GM23338 (cell line): ENCODE results near the gene POGZ. TPM values are rescaled to one million over a fixed set of nuclear protein-coding genes. Genes with fewer than 3 reads are reported as not detected.

Experiments
- ATAC-seq: fragments of 200-7000 bp; cut with Tn5 transposase; 3 replicates; pipeline ENCODE4 v1.9.1; 2020
- DNase-seq: peaks from one replicate; pipeline ENCODE4 v3.0.0-alpha.2; 2015; ENCODE audit warnings: low spot score
- H2AFZ ChIP-seq: fragments of 200-600 bp; sonication (generic); 2 replicates; pipeline ENCODE4 v1.8.0; 2016; ENCODE audit warnings: antibody characterized with exemption, mild to moderate bottlenecking, moderate library complexity
- H3F3A ChIP-seq: fragments of 200-600 bp; sonication (generic); replicated peaks from 2 replicates; pipeline ENCODE4 v1.8.0; 2017; ENCODE audit warnings: antibody characterized with exemption, mixed run types, low read depth
- H3K27ac ChIP-seq: fragments of 200-600 bp; sonication (generic); 2 replicates; pipeline ENCODE4 v1.6.1; 2016; ENCODE audit warnings: low read depth
- H3K27me3 ChIP-seq: fragments of 200-600 bp; sonication (generic); 2 replicates; pipeline ENCODE4 v1.8.0; 2016; ENCODE audit warnings: mild to moderate bottlenecking, mixed run types, moderate library complexity; ENCODE audit not compliant: insufficient read depth
- H3K36me3 ChIP-seq: fragments of 200-600 bp; sonication (generic); 2 replicates; pipeline ENCODE4 v1.8.0; 2016; ENCODE audit warnings: mild to moderate bottlenecking; ENCODE audit not compliant: insufficient read depth
- H3K4me1 ChIP-seq: fragments of 200-600 bp; sonication (generic); 2 replicates; pipeline ENCODE4 v1.8.0; 2016; ENCODE audit warnings: mild to moderate bottlenecking, moderate library complexity; ENCODE audit not compliant: insufficient read depth
- H3K4me2 ChIP-seq: fragments of 200-600 bp; sonication (generic); 2 replicates; pipeline ENCODE4 v1.7.1; 2017; ENCODE audit warnings: mixed run types
- H3K4me3 ChIP-seq: fragments of 200-600 bp; sonication (generic); 2 replicates; pipeline ENCODE4 v1.6.1; 2016; ENCODE audit warnings: mixed run types
- H3K79me2 ChIP-seq: fragments of 200-600 bp; sonication (generic); replicated peaks from 2 replicates; pipeline ENCODE4 v1.8.0; 2017; ENCODE audit warnings: mild to moderate bottlenecking; ENCODE audit not compliant: insufficient read depth
- H3K9me2 ChIP-seq: fragments of 200-600 bp; sonication (generic); 2 replicates; pipeline ENCODE4 v1.8.0; 2017; ENCODE audit not compliant: insufficient read depth
- H4K20me1 ChIP-seq: fragments of 200-600 bp; sonication (generic); replicated peaks from 2 replicates; pipeline ENCODE4 v1.8.0; 2017; ENCODE audit warnings: mild to moderate bottlenecking; ENCODE audit not compliant: insufficient read depth
- H3K27ac Mint-ChIP-seq: 2 replicates; pipeline ENCODE4 v1.8.0; 2020; ENCODE audit warnings: inconsistent platforms, mild to moderate bottlenecking, moderate library complexity, mixed read lengths
- H3K27me3 Mint-ChIP-seq: 3 replicates; pipeline ENCODE4 v1.8.0; 2022; ENCODE audit warnings: low read depth, mild to moderate bottlenecking, moderate library complexity, mixed read lengths, inconsistent platforms; ENCODE audit not compliant: insufficient read depth, poor library complexity
- H3K36me3 Mint-ChIP-seq: 3 replicates; pipeline ENCODE4 v1.8.0; 2021; ENCODE audit warnings: low read depth, mild to moderate bottlenecking, inconsistent platforms, moderate library complexity, mixed read lengths
- H3K4me1 Mint-ChIP-seq: 3 replicates; pipeline ENCODE4 v1.8.0; 2020; ENCODE audit warnings: mild to moderate bottlenecking, inconsistent platforms, mixed read lengths
- H3K4me3 Mint-ChIP-seq: 3 replicates; pipeline ENCODE4 v1.8.0; 2021; ENCODE audit warnings: moderate library complexity, mild to moderate bottlenecking, inconsistent platforms, mixed read lengths
- H3K9me3 Mint-ChIP-seq: 3 replicates; pipeline ENCODE4 v1.8.0; 2020; ENCODE audit warnings: moderate library complexity, mild to moderate bottlenecking, inconsistent platforms, mixed read lengths
- CREB1 ChIP-seq: fragments of 250-450 bp; sonication (Bioruptor Pico); IDR thresholded peaks from 2 replicates; pipeline ENCODE4 v1.5.0; 2020; ENCODE audit warnings: low read depth, mild to moderate bottlenecking, moderate library complexity
- EZH2 ChIP-seq: fragments of 200-600 bp; sonication (generic); IDR thresholded peaks from one replicate; pipeline ENCODE4 v1.8.0; 2017; ENCODE audit warnings: antibody characterized with exemption, mild to moderate bottlenecking, low read depth; ENCODE audit not compliant: unreplicated experiment
- EZH2phosphoT487 ChIP-seq: fragments of 200-600 bp; sonication (generic); IDR thresholded peaks from one replicate; pipeline ENCODE4 v1.8.1; 2018; ENCODE audit warnings: antibody characterized with exemption; ENCODE audit not compliant: unreplicated experiment
- JUNB ChIP-seq: IDR thresholded peaks from one replicate; pipeline ENCODE4 v1.6.1; 2016; ENCODE audit warnings: antibody characterized with exemption; ENCODE audit not compliant: unreplicated experiment
- NANOG ChIP-seq: IDR thresholded peaks from 2 replicates; pipeline ENCODE4 v1.6.1; 2016; ENCODE audit warnings: antibody characterized with exemption, borderline replicate concordance
- POLR2AphosphoS5 ChIP-seq: IDR thresholded peaks from 2 replicates; pipeline ENCODE4 v1.6.1; 2016; ENCODE audit warnings: antibody characterized with exemption, low read depth
- STAT1 ChIP-seq: IDR thresholded peaks from one replicate; pipeline ENCODE4 v1.6.1; 2016; ENCODE audit warnings: antibody characterized with exemption; ENCODE audit not compliant: unreplicated experiment
- ZNF114 ChIP-seq: fragments of 250-450 bp; sonication (Bioruptor Pico); IDR thresholded peaks from 2 replicates; pipeline ENCODE4 v1.5.0; 2020; ENCODE audit warnings: mild to moderate bottlenecking, moderate library complexity
- ZNF331 ChIP-seq: fragments of 250-450 bp; sonication (Bioruptor Pico); IDR thresholded peaks from 2 replicates; pipeline ENCODE4 v1.5.0; 2020; ENCODE audit warnings: low read depth, mild to moderate bottlenecking, moderate library complexity
- polyA plus RNA-seq: library from polyadenylated mRNA; unstranded; fragments of >200 nt; fragmentation: Nextera tagmentation; extraction: Ambion mirVana; gene quantifications from 2 replicates; pipeline ENCODE4 v1.2.1, GENCODE V29; 2016
- total RNA-seq: library from RNA; depleted of rRNA; stranded (reverse); fragments of >200 nt; shearing (Covaris generic); gene quantifications from 2 replicates; pipeline ENCODE4 v1.2.3, GENCODE V29; 2014
- TF ChIP-seq, protein P1 (sequence below): fragments of 250-450 bp; sonication (Bioruptor Pico); IDR thresholded peaks from 2 replicates; pipeline ENCODE4 v1.5.0; 2020; ENCODE audit warnings: mild to moderate bottlenecking, moderate library complexity
- TF ChIP-seq, protein P2 (sequence below), 2 experiments: fragments of 200-600 bp in 1 of 2; sonication (generic) in 1 of 2; conservative IDR thresholded peaks; 2 replicates each; pipeline versions ENCODE4 v1.5.1 to v1.6.1; 2016 to 2017; ENCODE audit warnings: antibody characterized with exemption in 2 of 2, low read depth in 2 of 2, mild to moderate bottlenecking in 2 of 2, moderate library complexity in 1 of 2
- TF ChIP-seq, protein P3 (sequence below): IDR thresholded peaks from one replicate; pipeline ENCODE4 v1.6.1; 2018; ENCODE audit warnings: antibody characterized with exemption; ENCODE audit not compliant: unreplicated experiment
- TF ChIP-seq, protein P4 (sequence below): IDR thresholded peaks from 2 replicates; pipeline ENCODE4 v1.6.1; 2016; ENCODE audit warnings: antibody characterized with exemption

The POGZ gene
- total and polyA plus RNA-seq, 2 experiments from 2014 or later: 47.0 to 72.5 TPM

DNA sequence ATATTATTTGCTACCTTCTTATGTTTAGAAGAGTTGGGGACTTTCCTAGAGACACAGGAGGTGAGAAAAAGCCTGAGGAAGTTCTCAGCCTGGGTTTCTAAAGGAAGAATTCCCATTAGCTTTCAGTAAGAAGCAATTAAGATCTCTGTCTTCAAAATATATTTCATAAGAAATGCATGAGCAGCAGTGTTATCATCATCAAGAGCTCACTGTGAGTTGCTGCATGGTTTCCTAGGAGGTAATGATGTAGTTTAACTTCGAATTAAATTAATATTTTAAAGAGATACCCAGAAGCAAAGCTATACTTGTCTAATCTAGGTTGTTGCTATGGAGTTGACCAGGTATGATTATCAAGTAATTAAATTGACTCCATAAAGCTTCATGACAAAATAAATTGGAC, 5.7 kb upstream of the POGZ start:
- peaks cover 3% of the 10 kb centered on the region for H3K27me3 Mint-ChIP-seq
- H3K9me3 Mint-ChIP-seq: no peaks in the 10 kb centered on the region
- H3K27ac ChIP-seq: no peak overlapping the region
- DNase-seq: no peak
- H4K20me1 ChIP-seq: no peaks in the 10 kb centered on the region
- H3K4me3 Mint-ChIP-seq: no peak overlapping the region
- no peak overlapping the region for H2AFZ ChIP-seq
- no peaks in the 10 kb centered on the region for H3K27me3 ChIP-seq
- ATAC-seq: no peak
- H3K9me2 ChIP-seq: no peaks in the 10 kb centered on the region
- H3K4me1 ChIP-seq: no peaks in the 10 kb centered on the region
- H3K4me2 ChIP-seq: no peak overlapping the region
- H3K4me3 ChIP-seq: no peak overlapping the region
- H3K36me3 Mint-ChIP-seq: no peaks in the 10 kb centered on the region
- no peak overlapping the region for H3K27ac Mint-ChIP-seq
- TF ChIP-seq, protein P1, sequence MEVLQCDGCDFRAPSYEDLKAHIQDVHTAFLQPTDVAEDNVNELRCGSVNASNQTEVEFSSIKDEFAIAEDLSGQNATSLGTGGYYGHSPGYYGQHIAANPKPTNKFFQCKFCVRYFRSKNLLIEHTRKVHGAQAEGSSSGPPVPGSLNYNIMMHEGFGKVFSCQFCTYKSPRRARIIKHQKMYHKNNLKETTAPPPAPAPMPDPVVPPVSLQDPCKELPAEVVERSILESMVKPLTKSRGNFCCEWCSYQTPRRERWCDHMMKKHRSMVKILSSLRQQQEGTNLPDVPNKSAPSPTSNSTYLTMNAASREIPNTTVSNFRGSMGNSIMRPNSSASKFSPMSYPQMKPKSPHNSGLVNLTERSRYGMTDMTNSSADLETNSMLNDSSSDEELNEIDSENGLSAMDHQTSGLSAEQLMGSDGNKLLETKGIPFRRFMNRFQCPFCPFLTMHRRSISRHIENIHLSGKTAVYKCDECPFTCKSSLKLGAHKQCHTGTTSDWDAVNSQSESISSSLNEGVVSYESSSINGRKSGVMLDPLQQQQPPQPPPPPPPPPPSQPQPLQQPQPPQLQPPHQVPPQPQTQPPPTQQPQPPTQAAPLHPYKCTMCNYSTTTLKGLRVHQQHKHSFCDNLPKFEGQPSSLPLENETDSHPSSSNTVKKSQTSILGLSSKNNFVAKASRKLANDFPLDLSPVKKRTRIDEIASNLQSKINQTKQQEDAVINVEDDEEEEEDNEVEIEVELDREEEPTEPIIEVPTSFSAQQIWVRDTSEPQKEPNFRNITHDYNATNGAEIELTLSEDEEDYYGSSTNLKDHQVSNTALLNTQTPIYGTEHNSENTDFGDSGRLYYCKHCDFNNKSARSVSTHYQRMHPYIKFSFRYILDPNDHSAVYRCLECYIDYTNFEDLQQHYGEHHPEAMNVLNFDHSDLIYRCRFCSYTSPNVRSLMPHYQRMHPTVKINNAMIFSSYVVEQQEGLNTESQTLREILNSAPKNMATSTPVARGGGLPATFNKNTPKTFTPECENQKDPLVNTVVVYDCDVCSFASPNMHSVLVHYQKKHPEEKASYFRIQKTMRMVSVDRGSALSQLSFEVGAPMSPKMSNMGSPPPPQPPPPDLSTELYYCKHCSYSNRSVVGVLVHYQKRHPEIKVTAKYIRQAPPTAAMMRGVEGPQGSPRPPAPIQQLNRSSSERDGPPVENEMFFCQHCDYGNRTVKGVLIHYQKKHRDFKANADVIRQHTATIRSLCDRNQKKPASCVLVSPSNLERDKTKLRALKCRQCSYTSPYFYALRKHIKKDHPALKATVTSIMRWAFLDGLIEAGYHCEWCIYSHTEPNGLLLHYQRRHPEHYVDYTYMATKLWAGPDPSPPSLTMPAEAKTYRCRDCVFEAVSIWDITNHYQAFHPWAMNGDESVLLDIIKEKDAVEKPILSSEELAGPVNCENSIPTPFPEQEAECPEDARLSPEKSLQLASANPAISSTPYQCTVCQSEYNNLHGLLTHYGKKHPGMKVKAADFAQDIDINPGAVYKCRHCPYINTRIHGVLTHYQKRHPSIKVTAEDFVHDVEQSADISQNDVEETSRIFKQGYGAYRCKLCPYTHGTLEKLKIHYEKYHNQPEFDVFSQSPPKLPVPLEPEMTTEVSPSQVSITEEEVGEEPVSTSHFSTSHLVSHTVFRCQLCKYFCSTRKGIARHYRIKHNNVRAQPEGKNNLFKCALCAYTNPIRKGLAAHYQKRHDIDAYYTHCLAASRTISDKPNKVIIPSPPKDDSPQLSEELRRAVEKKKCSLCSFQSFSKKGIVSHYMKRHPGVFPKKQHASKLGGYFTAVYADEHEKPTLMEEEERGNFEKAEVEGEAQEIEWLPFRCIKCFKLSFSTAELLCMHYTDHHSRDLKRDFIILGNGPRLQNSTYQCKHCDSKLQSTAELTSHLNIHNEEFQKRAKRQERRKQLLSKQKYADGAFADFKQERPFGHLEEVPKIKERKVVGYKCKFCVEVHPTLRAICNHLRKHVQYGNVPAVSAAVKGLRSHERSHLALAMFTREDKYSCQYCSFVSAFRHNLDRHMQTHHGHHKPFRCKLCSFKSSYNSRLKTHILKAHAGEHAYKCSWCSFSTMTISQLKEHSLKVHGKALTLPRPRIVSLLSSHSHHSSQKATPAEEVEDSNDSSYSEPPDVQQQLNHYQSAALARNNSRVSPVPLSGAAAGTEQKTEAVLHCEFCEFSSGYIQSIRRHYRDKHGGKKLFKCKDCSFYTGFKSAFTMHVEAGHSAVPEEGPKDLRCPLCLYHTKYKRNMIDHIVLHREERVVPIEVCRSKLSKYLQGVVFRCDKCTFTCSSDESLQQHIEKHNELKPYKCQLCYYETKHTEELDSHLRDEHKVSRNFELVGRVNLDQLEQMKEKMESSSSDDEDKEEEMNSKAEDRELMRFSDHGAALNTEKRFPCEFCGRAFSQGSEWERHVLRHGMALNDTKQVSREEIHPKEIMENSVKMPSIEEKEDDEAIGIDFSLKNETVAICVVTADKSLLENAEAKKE: no peak
- TF ChIP-seq ZNF114 (CRISPR knock-in tag) (no peak), ZNF331 (CRISPR knock-in tag) (no peak), JUNB (no peak), STAT1 (no peak), EZH2 (no peak), NANOG (no peak), CREB1 (CRISPR knock-in tag) (no peak), EZH2phosphoT487 (no peak), POLR2AphosphoS5 (no peak)
- TF ChIP-seq, protein P2, sequence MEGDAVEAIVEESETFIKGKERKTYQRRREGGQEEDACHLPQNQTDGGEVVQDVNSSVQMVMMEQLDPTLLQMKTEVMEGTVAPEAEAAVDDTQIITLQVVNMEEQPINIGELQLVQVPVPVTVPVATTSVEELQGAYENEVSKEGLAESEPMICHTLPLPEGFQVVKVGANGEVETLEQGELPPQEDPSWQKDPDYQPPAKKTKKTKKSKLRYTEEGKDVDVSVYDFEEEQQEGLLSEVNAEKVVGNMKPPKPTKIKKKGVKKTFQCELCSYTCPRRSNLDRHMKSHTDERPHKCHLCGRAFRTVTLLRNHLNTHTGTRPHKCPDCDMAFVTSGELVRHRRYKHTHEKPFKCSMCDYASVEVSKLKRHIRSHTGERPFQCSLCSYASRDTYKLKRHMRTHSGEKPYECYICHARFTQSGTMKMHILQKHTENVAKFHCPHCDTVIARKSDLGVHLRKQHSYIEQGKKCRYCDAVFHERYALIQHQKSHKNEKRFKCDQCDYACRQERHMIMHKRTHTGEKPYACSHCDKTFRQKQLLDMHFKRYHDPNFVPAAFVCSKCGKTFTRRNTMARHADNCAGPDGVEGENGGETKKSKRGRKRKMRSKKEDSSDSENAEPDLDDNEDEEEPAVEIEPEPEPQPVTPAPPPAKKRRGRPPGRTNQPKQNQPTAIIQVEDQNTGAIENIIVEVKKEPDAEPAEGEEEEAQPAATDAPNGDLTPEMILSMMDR (conservative IDR thresholded peaks at IDR 0.05; ENCODE audit: low read depth in 2 of 2): no peak
- TF ChIP-seq, protein P3, sequence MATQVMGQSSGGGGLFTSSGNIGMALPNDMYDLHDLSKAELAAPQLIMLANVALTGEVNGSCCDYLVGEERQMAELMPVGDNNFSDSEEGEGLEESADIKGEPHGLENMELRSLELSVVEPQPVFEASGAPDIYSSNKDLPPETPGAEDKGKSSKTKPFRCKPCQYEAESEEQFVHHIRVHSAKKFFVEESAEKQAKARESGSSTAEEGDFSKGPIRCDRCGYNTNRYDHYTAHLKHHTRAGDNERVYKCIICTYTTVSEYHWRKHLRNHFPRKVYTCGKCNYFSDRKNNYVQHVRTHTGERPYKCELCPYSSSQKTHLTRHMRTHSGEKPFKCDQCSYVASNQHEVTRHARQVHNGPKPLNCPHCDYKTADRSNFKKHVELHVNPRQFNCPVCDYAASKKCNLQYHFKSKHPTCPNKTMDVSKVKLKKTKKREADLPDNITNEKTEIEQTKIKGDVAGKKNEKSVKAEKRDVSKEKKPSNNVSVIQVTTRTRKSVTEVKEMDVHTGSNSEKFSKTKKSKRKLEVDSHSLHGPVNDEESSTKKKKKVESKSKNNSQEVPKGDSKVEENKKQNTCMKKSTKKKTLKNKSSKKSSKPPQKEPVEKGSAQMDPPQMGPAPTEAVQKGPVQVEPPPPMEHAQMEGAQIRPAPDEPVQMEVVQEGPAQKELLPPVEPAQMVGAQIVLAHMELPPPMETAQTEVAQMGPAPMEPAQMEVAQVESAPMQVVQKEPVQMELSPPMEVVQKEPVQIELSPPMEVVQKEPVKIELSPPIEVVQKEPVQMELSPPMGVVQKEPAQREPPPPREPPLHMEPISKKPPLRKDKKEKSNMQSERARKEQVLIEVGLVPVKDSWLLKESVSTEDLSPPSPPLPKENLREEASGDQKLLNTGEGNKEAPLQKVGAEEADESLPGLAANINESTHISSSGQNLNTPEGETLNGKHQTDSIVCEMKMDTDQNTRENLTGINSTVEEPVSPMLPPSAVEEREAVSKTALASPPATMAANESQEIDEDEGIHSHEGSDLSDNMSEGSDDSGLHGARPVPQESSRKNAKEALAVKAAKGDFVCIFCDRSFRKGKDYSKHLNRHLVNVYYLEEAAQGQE: no peak
- TF ChIP-seq, protein P4, sequence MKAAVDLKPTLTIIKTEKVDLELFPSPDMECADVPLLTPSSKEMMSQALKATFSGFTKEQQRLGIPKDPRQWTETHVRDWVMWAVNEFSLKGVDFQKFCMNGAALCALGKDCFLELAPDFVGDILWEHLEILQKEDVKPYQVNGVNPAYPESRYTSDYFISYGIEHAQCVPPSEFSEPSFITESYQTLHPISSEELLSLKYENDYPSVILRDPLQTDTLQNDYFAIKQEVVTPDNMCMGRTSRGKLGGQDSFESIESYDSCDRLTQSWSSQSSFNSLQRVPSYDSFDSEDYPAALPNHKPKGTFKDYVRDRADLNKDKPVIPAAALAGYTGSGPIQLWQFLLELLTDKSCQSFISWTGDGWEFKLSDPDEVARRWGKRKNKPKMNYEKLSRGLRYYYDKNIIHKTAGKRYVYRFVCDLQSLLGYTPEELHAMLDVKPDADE: no peak
- no peaks in the 10 kb centered on the region for H3K79me2 ChIP-seq
- 0 out of 2 replicates have a peak, but pooled peaks cover 4% of the 10 kb centered on the region for H3F3A ChIP-seq
- H3K4me1 Mint-ChIP-seq: peaks cover 1% of the 10 kb centered on the region; the same call in 2 of the 3 replicates
- no peaks in the 10 kb centered on the region for H3K36me3 ChIP-seq
